Lung (tissue), 16 donors: ENCODE data around the gene SLCO1B1. TPM values are rescaled to one million over a fixed set of nuclear protein-coding genes. Genes with fewer than 3 reads are reported as not detected.
"Not testable (repeated sequence)": the region's sequence is repeated elsewhere in the genome, so short reads cannot be mapped to it uniquely, and the experiment has no call there.

Experiments
- ATAC-seq: fragments of 200-7000 bp; cut with Tn5 transposase; one replicate; pipeline ENCODE4 v1.9.1; 2020; ENCODE audit warnings: moderate number of reproducible peaks; ENCODE audit not compliant: insufficient read depth, low FRiP score
- DNase-seq, 3 donors: peaks; one replicate each; pipeline ENCODE4 v3.0.0-alpha.2; 2013 to 2017
- H3K27ac ChIP-seq, 2 donors: one replicate each; pipeline ENCODE4 v1.5.1; 2013; ENCODE audit warnings: mild to moderate bottlenecking in 2 of 2, moderate library complexity in 2 of 2, control low read depth in 1 of 2, inconsistent platforms in 1 of 2, low read depth in 1 of 2, low read length in 1 of 2
- H3K27me3 ChIP-seq, 3 donors: one replicate each; pipeline ENCODE4 v1.5.1; 2013; ENCODE audit warnings: low read length in 2 of 3; ENCODE audit not compliant: control insufficient read depth in 3 of 3, insufficient read depth in 3 of 3
- H3K36me3 ChIP-seq, 4 donors: one replicate each; pipeline ENCODE4 v1.5.1; 2013; ENCODE audit warnings: low read length in 4 of 4, mild to moderate bottlenecking in 1 of 4, moderate library complexity in 1 of 4; ENCODE audit not compliant: control insufficient read depth in 4 of 4, insufficient read depth in 4 of 4
- H3K4me1 ChIP-seq, 5 donors: one replicate each; pipeline ENCODE4 v1.5.1; 2013; ENCODE audit warnings: low read length in 5 of 5, mild to moderate bottlenecking in 2 of 5, moderate library complexity in 1 of 5; ENCODE audit not compliant: control insufficient read depth in 5 of 5, insufficient read depth in 5 of 5
- H3K4me3 ChIP-seq: one replicate; pipeline ENCODE4 v1.5.1; 2013; ENCODE audit warnings: mild to moderate bottlenecking, control low read depth, moderate library complexity
- H3K9ac ChIP-seq, 2 donors: one replicate each; pipeline ENCODE4 v1.5.1; 2013; ENCODE audit warnings: low read length in 2 of 2, control low read depth in 1 of 2; ENCODE audit not compliant: insufficient read depth in 1 of 2
- H3K9me3 ChIP-seq, 4 donors: one replicate each; pipeline ENCODE4 v1.5.1; 2013; ENCODE audit warnings: low read length in 3 of 4, mild to moderate bottlenecking in 1 of 4, moderate library complexity in 1 of 4; ENCODE audit not compliant: control insufficient read depth in 4 of 4, insufficient read depth in 3 of 4
- WGBS, 2 donors: extraction: QIAGEN DNeasy Blood & Tissue Kit; methylation state at CpG; one replicate each; pipeline ENCODE4 v1.1.7; 2013; 5-methylcytosine and 5-hydroxymethylcytosine counted together
- long read RNA-seq, 5 donors: transcript quantifications; one replicate each; lab custom pipeline, GENCODE V29; 2026
- polyA plus RNA-seq, 2 donors: library from polyadenylated mRNA; stranded (reverse); fragments of 200-250 nt; gene quantifications; one replicate each; pipeline ENCODE4 v1.2.1, GENCODE V29; 2013
- total RNA-seq, 2 donors: library from RNA; depleted of rRNA in 1 of 2; stranded (reverse); fragments of >200 nt in 1 of 2; gene quantifications; one replicate each; pipeline ENCODE4 v1.2.1, GENCODE V29; 2014 to 2021
- TF ChIP-seq, protein P1 (sequence below): IDR thresholded peaks from 2 replicates; pipeline ENCODE4 v1.5.1; 2012; ENCODE audit warnings: mild to moderate bottlenecking; ENCODE audit errors: control extremely low read depth, extremely low read depth
- donor health status: control.
- donor health status: control.
- donor health status: Bipolar disorder and iron deficiency.
- donor health status: healthy.
- donor health status: DM: yes; HTN: yes; CAD: no.

SLCO1B1 gene, protein sequence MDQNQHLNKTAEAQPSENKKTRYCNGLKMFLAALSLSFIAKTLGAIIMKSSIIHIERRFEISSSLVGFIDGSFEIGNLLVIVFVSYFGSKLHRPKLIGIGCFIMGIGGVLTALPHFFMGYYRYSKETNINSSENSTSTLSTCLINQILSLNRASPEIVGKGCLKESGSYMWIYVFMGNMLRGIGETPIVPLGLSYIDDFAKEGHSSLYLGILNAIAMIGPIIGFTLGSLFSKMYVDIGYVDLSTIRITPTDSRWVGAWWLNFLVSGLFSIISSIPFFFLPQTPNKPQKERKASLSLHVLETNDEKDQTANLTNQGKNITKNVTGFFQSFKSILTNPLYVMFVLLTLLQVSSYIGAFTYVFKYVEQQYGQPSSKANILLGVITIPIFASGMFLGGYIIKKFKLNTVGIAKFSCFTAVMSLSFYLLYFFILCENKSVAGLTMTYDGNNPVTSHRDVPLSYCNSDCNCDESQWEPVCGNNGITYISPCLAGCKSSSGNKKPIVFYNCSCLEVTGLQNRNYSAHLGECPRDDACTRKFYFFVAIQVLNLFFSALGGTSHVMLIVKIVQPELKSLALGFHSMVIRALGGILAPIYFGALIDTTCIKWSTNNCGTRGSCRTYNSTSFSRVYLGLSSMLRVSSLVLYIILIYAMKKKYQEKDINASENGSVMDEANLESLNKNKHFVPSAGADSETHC
- total RNA-seq (not detected), polyA plus RNA-seq (not detected)
- long read RNA-seq, donor 1, result 0 reads
- long read RNA-seq, donor 2, result 0 reads
- long read RNA-seq, donor 3, result 0 reads
- long read RNA-seq, donor 4, result 0 reads
- long read RNA-seq, donor 5, result 0 reads

- H3K9me3 ChIP-seq, result no peaks in the 10 kb centered on the region
- no peaks in the 10 kb centered on the region for H3K4me1 ChIP-seq
- H3K27me3 ChIP-seq, result no peaks in the 10 kb centered on the region
- 88 to 91% methylated on average over 3 of the region's 3 CpGs for WGBS, 2 donors
- no peaks in the 10 kb centered on the region for H3K36me3 ChIP-seq
- ATAC-seq, result no peak
- no peak within 1 kb of the TSS for H3K4me3 ChIP-seq
- DNase-seq, result no peak
- no peak within 1 kb of the TSS for H3K9ac ChIP-seq
- no peak within 1 kb of the TSS for H3K27ac ChIP-seq
- TF ChIP-seq, protein P1, sequence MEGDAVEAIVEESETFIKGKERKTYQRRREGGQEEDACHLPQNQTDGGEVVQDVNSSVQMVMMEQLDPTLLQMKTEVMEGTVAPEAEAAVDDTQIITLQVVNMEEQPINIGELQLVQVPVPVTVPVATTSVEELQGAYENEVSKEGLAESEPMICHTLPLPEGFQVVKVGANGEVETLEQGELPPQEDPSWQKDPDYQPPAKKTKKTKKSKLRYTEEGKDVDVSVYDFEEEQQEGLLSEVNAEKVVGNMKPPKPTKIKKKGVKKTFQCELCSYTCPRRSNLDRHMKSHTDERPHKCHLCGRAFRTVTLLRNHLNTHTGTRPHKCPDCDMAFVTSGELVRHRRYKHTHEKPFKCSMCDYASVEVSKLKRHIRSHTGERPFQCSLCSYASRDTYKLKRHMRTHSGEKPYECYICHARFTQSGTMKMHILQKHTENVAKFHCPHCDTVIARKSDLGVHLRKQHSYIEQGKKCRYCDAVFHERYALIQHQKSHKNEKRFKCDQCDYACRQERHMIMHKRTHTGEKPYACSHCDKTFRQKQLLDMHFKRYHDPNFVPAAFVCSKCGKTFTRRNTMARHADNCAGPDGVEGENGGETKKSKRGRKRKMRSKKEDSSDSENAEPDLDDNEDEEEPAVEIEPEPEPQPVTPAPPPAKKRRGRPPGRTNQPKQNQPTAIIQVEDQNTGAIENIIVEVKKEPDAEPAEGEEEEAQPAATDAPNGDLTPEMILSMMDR, result no peak
These were observed at the start of gene SLCO1B1 for GRCh38 chr12:21130998-21131397. Gene SLCO1B1 (plus strand): TSS chr12:21131194. CDS start chr12:21141575, 10,381 bp downstream.

DNA sequence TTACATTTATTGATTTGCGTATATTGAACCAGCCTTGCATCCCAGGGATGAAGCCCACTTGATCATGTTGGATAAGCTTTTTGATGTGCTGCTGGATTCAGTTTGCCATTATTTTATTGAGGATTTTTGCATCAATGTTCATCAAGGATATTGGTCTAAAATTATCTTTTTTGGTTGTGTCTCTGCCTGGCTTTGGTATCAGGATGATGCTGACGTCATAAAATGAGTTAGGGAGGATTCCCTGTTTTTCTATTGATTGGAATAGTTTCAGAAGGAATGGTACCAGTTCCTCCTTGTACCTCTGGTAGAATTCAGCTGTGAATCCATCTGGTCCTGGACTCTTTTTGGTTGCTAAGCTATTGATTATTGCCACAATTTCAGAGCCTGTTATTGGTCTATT, 46.2 kb upstream of the SLCO1B1 start:
- not testable (repeated sequence) for H3K27me3 ChIP-seq, H3K36me3 ChIP-seq, ATAC-seq, DNase-seq, H3K27ac ChIP-seq, H3K4me1 ChIP-seq, H3K4me3 ChIP-seq, H3K9me3 ChIP-seq, H3K9ac ChIP-seq
- WGBS, 2 donors, result 38 to 59% methylated on average over 1 of the region's 2 CpGs

GRCh38 chr12:21111732-21112131, 19.3 kb upstream of the SLCO1B1 start:
- Histone ChIP-seq H3K27ac (no peak overlapping the region), H3K9me3 (no peaks in the 10 kb centered on the region), H3K36me3 (no peaks in the 10 kb centered on the region), H3K27me3 (no peaks in the 10 kb centered on the region), H3K4me3 (no peak overlapping the region), H3K9ac (no peak overlapping the region), H3K4me1 (no peaks in the 10 kb centered on the region)
- TF ChIP-seq, protein P1, result no peak
- no peak for DNase-seq
- WGBS, 2 donors, result 79 to 84% methylated on average over 4 of the region's 4 CpGs
- no peak for ATAC-seq

DNA sequence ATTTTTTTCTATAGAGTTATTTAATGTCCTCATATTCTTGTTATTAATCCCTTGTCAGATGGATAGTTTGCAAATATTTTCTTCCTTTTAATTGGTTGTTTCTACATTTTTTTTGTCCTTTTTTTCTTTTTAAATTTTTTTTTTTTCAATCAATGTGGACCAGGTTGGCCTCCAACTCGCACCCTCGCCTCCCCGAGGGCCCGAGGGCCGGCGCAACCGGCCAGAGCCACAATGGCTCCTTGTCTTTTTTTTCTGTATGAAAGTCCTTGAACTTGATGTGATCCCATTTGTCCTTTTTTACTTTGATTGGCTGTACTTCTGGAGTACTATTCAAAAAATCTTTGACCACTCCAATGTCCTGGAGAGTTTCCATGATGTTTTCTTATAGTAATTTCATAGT, 17.7 kb upstream of the SLCO1B1 start:
- no peak for DNase-seq
- no peak overlapping the region for H3K27ac ChIP-seq
- TF ChIP-seq, protein P1, result no peak
- H3K4me1 ChIP-seq, result no peaks in the 10 kb centered on the region
- no peak overlapping the region for H3K9ac ChIP-seq
- 85 to 94% methylated on average over 7 of the region's 7 CpGs for WGBS, 2 donors
- H3K4me3 ChIP-seq, result no peak overlapping the region
- no peak for ATAC-seq
- no peaks in the 10 kb centered on the region for H3K36me3 ChIP-seq
- no peaks in the 10 kb centered on the region for H3K27me3 ChIP-seq
- H3K9me3 ChIP-seq, result peaks cover 0 to under 1% (median 0%) of the 10 kb centered on the region in 4 donors
